Activated naive CD8-positive, alpha-beta T cell treated with anti-CD3 and anti-CD28 coated beads, Interleukin-2, amount 10 ng/mL, durations not matched to agents 7 days and 5 days (primary cell): ENCODE data around the gene C6orf52. TPM values are rescaled to one million over a fixed set of nuclear protein-coding genes. Genes with fewer than 3 reads are reported as not detected.
"Not testable (repeated sequence)": the region's sequence is repeated elsewhere in the genome, so short reads cannot be mapped to it uniquely, and the experiment has no call there.

Experiments
- ATAC-seq: fragments of 150-1000 bp; cut with Tn5 transposase; one replicate; pipeline ENCODE4 v1.10.0; 2021; ENCODE audit warnings: low read depth, moderate library complexity
- POLR2A ChIA-PET: fragments of 350-600 bp; sonication (Branson Sonifier 250); formaldehyde crosslinking; loops from one replicate; lab custom pipeline; 2021; ENCODE audit warnings: antibody characterized with exemption; lab: Charles Lee
- DNase-seq: peaks from one replicate; pipeline ENCODE4 v3.0.0; 2021
- H3K27ac Mint-ChIP-seq: one replicate; pipeline ENCODE4 v1.8.0; 2022; ENCODE audit warnings: mild to moderate bottlenecking, mixed read lengths
- H3K27me3 Mint-ChIP-seq: one replicate; pipeline ENCODE4 v1.8.0; 2022; ENCODE audit warnings: mild to moderate bottlenecking, moderate library complexity, mixed read lengths
- H3K36me3 Mint-ChIP-seq: one replicate; pipeline ENCODE4 v1.8.0; 2021; ENCODE audit warnings: mild to moderate bottlenecking, mixed read lengths
- H3K4me1 Mint-ChIP-seq: one replicate; pipeline ENCODE4 v1.8.0; 2021; ENCODE audit warnings: mixed read lengths
- H3K4me3 Mint-ChIP-seq: one replicate; pipeline ENCODE4 v1.8.0; 2022; ENCODE audit warnings: mild to moderate bottlenecking, moderate library complexity, mixed read lengths
- H3K9me3 Mint-ChIP-seq: one replicate; pipeline ENCODE4 v1.8.0; 2021; ENCODE audit warnings: mixed read lengths
- total RNA-seq, 2 experiments: library from RNA; stranded (reverse); gene quantifications; one replicate each; pipeline ENCODE4 v1.2.3, GENCODE V29; 2021

C6orf52 gene
- total RNA-seq, 2 experiments from 2014 or later = 0.54 to 3.0 TPM

DNA sequence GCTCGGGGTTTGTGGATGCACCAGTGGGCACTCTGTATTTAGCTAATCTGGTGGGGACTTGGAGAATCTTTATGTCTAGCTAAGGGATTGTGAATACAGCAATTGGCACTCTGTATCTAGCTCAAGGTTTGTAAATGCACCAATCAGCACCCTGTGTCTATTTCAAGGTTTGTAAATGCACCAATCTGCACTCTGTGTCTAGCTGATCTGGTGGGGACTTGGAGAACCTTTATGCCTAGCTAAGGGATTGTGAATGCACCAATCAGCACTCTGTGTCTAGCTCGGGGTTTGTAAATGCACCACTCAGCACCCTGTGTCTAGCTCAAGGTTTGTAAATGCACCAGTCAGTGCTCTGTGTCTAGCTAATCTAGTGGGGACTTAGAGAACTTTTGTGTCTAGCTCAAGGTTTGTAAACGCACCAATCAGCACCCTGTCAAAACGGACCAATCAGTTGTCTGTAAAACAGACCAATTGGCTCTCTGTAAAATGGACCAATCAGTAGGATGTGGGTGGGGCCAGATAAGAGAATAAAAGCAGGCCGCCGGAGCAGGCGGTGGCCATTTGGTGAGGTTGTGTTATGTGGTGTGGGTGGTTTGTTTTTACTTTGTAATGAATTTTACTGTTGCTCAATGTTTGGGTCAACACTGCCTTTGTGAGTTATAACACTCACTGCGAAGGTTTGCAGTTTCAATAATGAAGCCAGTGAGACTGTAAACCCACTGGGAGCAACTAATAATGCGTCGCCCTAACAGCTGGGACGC is 33.8 kb downstream of the C6orf52 start:
- peak overlapping the region; percentile 38 for H3K27ac Mint-ChIP-seq
- peaks cover 13% of the 10 kb centered on the region for H3K4me1 Mint-ChIP-seq
- not testable (repeated sequence) for H3K9me3 Mint-ChIP-seq, DNase-seq, H3K27me3 Mint-ChIP-seq, H3K36me3 Mint-ChIP-seq, ATAC-seq
- POLR2A ChIA-PET = interaction anchor here (1.1 kb wide), 2 partner anchors 61 to 77 kb away, joined by 4 read pairs; no protein-coding TSS in a partner anchor
- H3K4me3 Mint-ChIP-seq = peak overlapping the region; percentile 81

DNA sequence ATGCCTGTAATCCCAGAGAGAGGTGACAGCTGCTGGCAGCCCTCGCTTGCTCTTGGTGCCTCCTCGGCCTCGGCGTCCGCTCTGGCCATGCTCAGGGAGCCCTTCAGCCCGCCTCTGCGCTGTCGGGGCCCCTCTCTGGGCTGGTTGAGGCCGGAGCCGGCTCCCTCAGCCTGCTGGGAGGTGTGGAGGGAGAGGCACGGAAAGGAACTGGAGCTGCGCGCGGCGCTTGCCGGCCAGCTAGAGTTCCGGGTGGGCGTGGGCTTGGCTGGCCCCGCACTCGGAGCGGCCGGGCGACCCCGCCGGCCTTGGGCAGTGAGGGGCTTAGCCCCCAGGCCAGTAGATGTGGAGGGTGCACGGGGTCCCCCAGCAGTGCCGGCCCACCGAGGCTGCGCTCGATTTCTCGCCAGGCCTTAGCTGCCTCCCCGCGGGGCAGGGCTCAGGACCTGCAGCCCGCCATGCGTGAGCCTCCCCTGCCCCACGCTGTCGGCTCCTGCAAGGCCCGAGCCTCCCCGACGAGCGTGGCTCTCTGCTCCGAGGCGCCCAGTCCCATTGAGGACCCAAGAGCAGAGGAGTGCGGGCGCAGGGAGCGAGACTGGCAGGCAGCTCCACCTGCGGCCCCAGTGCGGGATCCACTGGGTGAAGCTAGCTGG is 34.6 kb downstream of the C6orf52 start:
- Mint-ChIP-seq H3K9me3 (peaks cover 8% of the 10 kb centered on the region), H3K27ac (no peak overlapping the region), H3K36me3 (peaks cover 7% of the 10 kb centered on the region), H3K4me1 (peaks cover 21% of the 10 kb centered on the region), H3K27me3 (peaks cover 6% of the 10 kb centered on the region), H3K4me3 (peak overlapping the region; percentile 81)
- DNase-seq (peak; percentile 49), ATAC-seq (peak; percentile 41)
- POLR2A ChIA-PET = interaction anchor here (0.6 to 1.3 kb wide), 4 partner anchors 61 to 348 kb away, joined by 3 to 4 read pairs (median 4); no protein-coding TSS in a partner anchor

- Mint-ChIP-seq H3K27me3 (peaks cover 3% of the 10 kb centered on the region), H3K27ac (peak overlapping the region; percentile 75), H3K4me1 (peaks cover 22% of the 10 kb centered on the region), H3K4me3 (peak overlapping the region; percentile 81), H3K36me3 (peaks cover 2% of the 10 kb centered on the region), H3K9me3 (peaks cover 3% of the 10 kb centered on the region)
- no peak for DNase-seq
- no peak for ATAC-seq
- POLR2A ChIA-PET = interaction anchor here (0.6 to 1.3 kb wide), 2 partner anchors 131 to 349 kb away, joined by 3 read pairs; no protein-coding TSS in a partner anchor
These were observed 35.3 kb downstream of the C6orf52 start for GRCh38 chr6:10658910-10659698.

GRCh38 chr6:10655508-10656055 is 38.8 kb downstream of the C6orf52 start:
- Mint-ChIP-seq H3K27ac (peak overlapping the region; percentile 4), H3K27me3 (peaks cover 16% of the 10 kb centered on the region), H3K4me1 (peaks cover 22% of the 10 kb centered on the region), H3K4me3 (peak overlapping the region; percentile 56), H3K36me3 (peaks cover 8% of the 10 kb centered on the region), H3K9me3 (no peaks in the 10 kb centered on the region)
- POLR2A ChIA-PET = interaction anchor here (0.5 to 0.9 kb wide), 3 partner anchors 39 to 1377 kb away, joined by 3 to 5 read pairs (median 3); partner anchors contain the start of genes C6orf52 and PAK1IP1
- ATAC-seq (peak; percentile 82), DNase-seq (no peak)

- Mint-ChIP-seq H3K27ac (no peak overlapping the region), H3K4me1 (peaks cover 21% of the 10 kb centered on the region), H3K4me3 (no peak overlapping the region), H3K36me3 (peaks cover 6% of the 10 kb centered on the region), H3K9me3 (peaks cover 6% of the 10 kb centered on the region), H3K27me3 (no peaks in the 10 kb centered on the region)
- DNase-seq (no peak), ATAC-seq (no peak)
- POLR2A ChIA-PET = interaction anchor here (0.6 to 1.4 kb wide), 3 partner anchors 12 to 449 kb away, joined by 3 to 4 read pairs (median 3); partner anchors contain the start of gene SMIM13
These were observed 50.2 kb downstream of the C6orf52 start for GRCh38 chr6:10644225-10644624.

DNA sequence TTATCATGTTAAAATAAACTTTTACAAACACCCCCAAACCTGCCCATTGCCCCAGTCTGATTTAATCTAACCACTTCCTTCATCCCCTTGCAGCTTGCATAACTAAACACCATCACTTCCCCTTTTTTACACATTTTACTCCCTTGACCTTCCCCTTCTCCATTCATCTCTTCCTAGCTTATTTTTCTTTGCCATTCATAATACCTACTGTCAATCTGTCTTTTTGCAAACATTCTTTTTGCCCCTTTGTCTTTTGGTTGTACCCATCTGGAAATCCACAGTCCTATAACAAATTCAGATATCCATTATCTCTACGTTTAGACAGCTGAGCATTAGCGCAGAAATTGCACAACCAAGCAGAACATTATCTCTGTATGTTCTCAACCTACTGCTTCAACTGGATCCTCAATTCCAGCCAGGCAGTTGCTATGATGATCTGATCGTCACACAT is 51.2 kb downstream of the C6orf52 start:
- peaks cover 8% of the 10 kb centered on the region for H3K9me3 Mint-ChIP-seq
- peaks cover 21% of the 10 kb centered on the region for H3K4me1 Mint-ChIP-seq
- ATAC-seq = no peak
- H3K4me3 Mint-ChIP-seq = peak overlapping the region; percentile 21
- no peak for DNase-seq
- peaks cover 6% of the 10 kb centered on the region for H3K36me3 Mint-ChIP-seq
- H3K27me3 Mint-ChIP-seq = no peaks in the 10 kb centered on the region
- peak overlapping the region; percentile 2 for H3K27ac Mint-ChIP-seq
- POLR2A ChIA-PET = no interaction called here

DNA sequence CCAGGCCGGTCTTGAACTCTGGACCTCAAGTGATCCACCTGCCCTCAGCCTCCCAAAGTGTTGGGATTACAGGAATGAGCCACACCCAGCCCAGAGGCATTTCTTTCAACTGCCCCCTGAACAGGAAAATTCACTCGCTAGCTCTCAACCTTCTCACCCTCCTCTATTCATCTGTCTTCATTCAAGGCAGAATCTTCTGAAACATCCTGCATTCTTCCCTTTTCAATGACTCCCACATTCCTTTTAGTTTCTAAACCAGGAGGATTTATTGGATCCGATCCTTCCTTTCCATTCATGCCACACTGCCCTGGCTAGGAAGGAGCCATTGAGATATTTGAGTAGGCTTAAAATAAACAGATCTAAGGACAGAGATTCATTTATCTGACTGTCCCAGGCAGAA is 52.9 kb downstream of the C6orf52 start:
- H3K27me3 Mint-ChIP-seq = no peaks in the 10 kb centered on the region

DNA sequence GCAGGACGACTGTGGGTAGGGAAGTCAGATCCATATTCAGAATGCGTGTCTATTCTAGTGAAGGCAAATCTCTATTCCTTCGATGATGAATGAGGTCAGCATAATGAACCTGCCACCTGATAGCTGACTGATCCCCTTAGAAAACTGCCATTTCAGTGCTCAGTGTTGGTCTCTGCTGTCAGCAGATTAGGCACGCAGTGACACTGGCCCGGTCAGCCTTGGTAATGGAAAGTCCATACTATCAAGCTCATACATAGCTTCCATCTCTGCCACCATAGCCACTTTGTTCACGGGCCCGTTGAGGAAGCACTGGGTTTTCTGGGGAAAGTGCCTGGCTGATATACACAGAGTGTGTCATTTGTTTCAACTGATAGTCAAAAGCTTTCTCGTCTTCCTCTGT is 54.0 kb downstream of the C6orf52 start:
- POLR2A ChIA-PET = no interaction called here
- ATAC-seq (no peak), DNase-seq (no peak)
- Mint-ChIP-seq H3K4me1 (peaks cover 21% of the 10 kb centered on the region), H3K27me3 (peaks cover 6% of the 10 kb centered on the region), H3K36me3 (peaks cover 2% of the 10 kb centered on the region), H3K4me3 (no peak overlapping the region), H3K9me3 (peaks cover 5% of the 10 kb centered on the region), H3K27ac (no peak overlapping the region)

More for the DNA sequence above, 52.9 kb downstream of the C6orf52 start:
- DNase-seq (no peak), ATAC-seq (no peak)
- Mint-ChIP-seq H3K4me3 (no peak overlapping the region), H3K4me1 (peaks cover 21% of the 10 kb centered on the region), H3K27ac (no peak overlapping the region), H3K36me3 (peaks cover 2% of the 10 kb centered on the region), H3K9me3 (peaks cover 5% of the 10 kb centered on the region)
- POLR2A ChIA-PET = no interaction called here

DNA sequence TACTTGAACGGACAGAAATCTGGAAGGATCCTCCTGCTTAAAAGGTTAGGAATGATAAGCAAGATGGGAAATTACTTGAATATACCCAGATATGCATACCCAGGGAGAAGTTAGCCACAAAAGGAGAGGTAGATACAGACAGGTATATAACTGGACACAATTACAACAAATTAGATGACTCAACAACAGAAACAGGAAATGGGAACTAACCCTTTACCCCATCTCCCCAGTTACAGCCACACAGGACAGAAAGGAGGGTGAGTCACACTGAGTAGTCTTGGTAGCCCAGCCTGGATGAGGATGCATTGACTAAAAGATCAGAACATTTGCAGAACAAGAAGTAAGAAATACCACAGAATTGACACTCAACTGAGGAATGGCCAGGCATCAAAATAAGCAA is 61.2 kb downstream of the C6orf52 start:
- peaks cover 3% of the 10 kb centered on the region for H3K36me3 Mint-ChIP-seq
- POLR2A ChIA-PET = no interaction called here
- H3K27ac Mint-ChIP-seq = no peak overlapping the region
- no peak for DNase-seq
- peaks cover 13% of the 10 kb centered on the region for H3K27me3 Mint-ChIP-seq
- ATAC-seq = peak; percentile 95
- no peaks in the 10 kb centered on the region for H3K9me3 Mint-ChIP-seq
- peaks cover 9% of the 10 kb centered on the region for H3K4me1 Mint-ChIP-seq
- H3K4me3 Mint-ChIP-seq = no peak overlapping the region

- Mint-ChIP-seq H3K4me1 (peaks cover 12% of the 10 kb centered on the region), H3K27ac (no peak overlapping the region), H3K4me3 (no peak overlapping the region), H3K9me3 (no peaks in the 10 kb centered on the region), H3K36me3 (peaks cover 21% of the 10 kb centered on the region), H3K27me3 (peaks cover 4% of the 10 kb centered on the region)
- ATAC-seq (no peak), DNase-seq (no peak)
- POLR2A ChIA-PET = no interaction called here
These were observed 64.2 kb downstream of the C6orf52 start for GRCh38 chr6:10630178-10630577.

- H3K9me3 Mint-ChIP-seq = peaks cover 7% of the 10 kb centered on the region
- no peaks in the 10 kb centered on the region for H3K27me3 Mint-ChIP-seq
- no peak overlapping the region for H3K4me3 Mint-ChIP-seq
- DNase-seq (no peak), ATAC-seq (no peak)
- peaks cover 43% of the 10 kb centered on the region for H3K36me3 Mint-ChIP-seq
- H3K4me1 Mint-ChIP-seq = peaks cover 3% of the 10 kb centered on the region
- H3K27ac Mint-ChIP-seq = no peak overlapping the region
- POLR2A ChIA-PET = no interaction called here
These were observed 66.6 kb downstream of the C6orf52 start for GRCh38 chr6:10627800-10628199.

DNA sequence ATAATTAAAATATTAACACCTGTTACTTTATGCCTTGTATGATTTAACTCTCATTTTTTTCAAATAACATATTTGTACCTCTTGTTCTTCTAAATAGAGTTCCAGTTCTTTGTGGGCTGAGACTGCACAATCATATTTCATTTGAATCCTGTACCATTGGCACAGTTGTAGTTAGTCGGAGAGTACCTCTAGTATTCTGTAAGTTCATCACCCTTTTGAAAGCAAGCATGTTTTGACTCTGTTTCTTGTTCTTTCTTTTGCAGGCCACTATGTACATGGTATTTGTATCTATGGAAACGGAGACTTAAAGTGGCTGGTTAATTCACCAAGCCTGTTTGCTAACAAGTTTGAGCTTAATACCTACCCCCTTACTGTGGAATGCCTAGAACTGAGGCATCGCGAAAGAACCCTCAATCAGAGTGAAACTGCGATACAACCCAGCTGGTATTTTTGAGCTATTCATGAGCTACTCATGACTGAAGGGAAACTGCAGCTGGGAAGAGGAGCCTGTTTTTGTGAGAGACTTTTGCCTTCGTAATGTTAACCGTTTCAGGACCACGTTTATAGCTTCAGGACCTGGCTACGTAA is 68.2 kb downstream of the C6orf52 start:
- H3K9me3 Mint-ChIP-seq = peaks cover 7% of the 10 kb centered on the region
- ATAC-seq (no peak), DNase-seq (no peak)
- no peak overlapping the region for H3K4me3 Mint-ChIP-seq
- POLR2A ChIA-PET = no interaction called here
- H3K27ac Mint-ChIP-seq = no peak overlapping the region
- peaks cover 3% of the 10 kb centered on the region for H3K4me1 Mint-ChIP-seq
- peaks cover 56% of the 10 kb centered on the region for H3K36me3 Mint-ChIP-seq
- H3K27me3 Mint-ChIP-seq = no peaks in the 10 kb centered on the region
